NCI-H345 treated with DMSO at 0.1 percent for 48 hours (cell line): Measurements from ENCODE around the gene SIN3B.
"Not testable (repeated sequence)": the region's sequence is repeated elsewhere in the genome, so short reads cannot be mapped to it uniquely, and the experiment has no call there.

ENCODE experiments used
- DNase-seq: peaks from one replicate; lab custom pipeline; 2025; ENCODE audit not compliant: unreplicated experiment; lab: John Stamatoyannopoulos, UW

SIN3B gene, protein sequence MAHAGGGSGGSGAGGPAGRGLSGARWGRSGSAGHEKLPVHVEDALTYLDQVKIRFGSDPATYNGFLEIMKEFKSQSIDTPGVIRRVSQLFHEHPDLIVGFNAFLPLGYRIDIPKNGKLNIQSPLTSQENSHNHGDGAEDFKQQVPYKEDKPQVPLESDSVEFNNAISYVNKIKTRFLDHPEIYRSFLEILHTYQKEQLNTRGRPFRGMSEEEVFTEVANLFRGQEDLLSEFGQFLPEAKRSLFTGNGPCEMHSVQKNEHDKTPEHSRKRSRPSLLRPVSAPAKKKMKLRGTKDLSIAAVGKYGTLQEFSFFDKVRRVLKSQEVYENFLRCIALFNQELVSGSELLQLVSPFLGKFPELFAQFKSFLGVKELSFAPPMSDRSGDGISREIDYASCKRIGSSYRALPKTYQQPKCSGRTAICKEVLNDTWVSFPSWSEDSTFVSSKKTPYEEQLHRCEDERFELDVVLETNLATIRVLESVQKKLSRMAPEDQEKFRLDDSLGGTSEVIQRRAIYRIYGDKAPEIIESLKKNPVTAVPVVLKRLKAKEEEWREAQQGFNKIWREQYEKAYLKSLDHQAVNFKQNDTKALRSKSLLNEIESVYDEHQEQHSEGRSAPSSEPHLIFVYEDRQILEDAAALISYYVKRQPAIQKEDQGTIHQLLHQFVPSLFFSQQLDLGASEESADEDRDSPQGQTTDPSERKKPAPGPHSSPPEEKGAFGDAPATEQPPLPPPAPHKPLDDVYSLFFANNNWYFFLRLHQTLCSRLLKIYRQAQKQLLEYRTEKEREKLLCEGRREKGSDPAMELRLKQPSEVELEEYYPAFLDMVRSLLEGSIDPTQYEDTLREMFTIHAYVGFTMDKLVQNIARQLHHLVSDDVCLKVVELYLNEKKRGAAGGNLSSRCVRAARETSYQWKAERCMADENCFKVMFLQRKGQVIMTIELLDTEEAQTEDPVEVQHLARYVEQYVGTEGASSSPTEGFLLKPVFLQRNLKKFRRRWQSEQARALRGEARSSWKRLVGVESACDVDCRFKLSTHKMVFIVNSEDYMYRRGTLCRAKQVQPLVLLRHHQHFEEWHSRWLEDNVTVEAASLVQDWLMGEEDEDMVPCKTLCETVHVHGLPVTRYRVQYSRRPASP

DNA sequence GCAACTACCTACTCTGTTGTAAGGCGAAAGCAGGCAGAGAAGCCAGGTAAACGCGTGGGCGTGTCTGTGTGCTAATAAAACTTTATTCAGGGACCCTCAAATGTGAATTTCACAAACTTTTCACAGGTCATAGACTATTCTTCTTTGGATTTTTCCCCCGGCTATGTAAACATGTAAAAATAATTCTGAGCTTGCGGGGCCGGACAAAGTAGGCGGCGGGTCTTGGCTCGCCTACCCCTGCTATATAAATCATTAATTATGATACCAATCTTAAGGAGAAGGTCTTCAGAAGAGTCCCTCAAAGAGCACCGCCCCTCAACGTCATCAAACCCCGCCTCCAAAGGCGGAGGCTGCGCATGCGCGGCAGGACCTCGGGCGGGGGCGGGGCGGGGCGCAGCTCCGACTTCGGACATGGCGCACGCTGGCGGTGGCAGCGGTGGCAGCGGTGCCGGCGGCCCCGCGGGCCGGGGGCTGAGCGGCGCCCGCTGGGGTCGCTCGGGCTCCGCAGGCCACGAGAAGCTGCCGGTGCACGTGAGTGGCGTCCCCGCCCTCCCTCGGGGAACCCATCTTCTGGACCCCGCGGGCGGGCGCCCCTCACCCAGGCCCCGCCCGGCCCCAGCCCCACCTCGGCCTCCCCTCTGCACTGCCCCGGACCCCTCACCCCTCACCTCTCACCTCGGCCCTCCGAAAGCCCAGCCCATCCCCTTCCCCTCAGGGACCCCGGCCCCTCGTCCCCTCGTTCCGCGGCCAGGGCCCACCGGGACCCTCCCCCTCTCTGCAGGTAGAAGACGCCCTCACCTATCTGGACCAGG is at the start of gene SIN3B:
TSS of gene SIN3B (plus strand) at position 389 of the 812 bp plus-strand sequence. CDS start at position 412, 23 bp downstream.
- DNase-seq, result peak; percentile 50

- DNase-seq, result no peak
These were observed 49.5 kb upstream of the SIN3B start for GRCh38 chr19:16779539-16780163.

GRCh38 chr19:16782719-16783118 is 46.5 kb upstream of the SIN3B start:
- no peak for DNase-seq

DNA sequence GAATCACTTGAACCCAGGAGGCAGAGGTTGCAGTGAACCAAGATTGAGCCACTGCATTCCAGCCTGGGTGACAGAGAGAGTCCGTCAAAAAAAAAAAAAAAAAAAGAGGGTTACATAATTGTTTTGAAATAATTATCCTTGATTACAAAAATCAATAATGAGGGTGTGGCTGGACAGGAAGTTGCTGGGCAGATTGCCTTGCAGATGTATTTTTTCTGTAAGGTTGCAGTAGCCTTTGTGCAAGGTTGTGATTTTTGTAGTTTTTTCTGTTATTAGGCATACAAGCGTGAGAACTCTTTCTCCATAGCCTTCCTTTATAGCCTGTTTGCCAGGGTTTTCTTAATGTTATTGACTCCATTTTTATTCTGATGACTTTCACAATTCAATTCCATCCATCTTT is 40.7 kb upstream of the SIN3B start:
- no peak for DNase-seq

DNA sequence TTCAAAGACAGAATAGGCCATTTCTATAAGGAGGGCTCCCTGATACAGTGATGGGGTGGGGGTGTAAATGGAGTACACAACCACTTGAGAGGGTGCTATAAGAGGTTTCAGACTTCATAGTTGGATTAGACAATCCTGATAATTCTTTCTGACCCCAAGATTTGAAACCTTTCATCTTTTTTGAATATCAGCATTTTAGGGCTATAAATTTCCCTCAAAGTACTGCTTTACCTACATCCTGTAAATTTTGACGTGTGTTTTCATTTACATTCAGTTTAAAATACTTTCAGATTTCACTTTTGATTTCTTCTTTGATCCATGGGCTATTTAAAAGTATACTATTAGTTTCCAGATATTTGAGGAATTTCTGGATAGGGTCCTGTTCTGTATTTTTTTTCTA is 40.0 kb upstream of the SIN3B start:
- no peak for DNase-seq

GRCh38 chr19:16790051-16790450 is 39.1 kb upstream of the SIN3B start:
- no peak for DNase-seq

DNA sequence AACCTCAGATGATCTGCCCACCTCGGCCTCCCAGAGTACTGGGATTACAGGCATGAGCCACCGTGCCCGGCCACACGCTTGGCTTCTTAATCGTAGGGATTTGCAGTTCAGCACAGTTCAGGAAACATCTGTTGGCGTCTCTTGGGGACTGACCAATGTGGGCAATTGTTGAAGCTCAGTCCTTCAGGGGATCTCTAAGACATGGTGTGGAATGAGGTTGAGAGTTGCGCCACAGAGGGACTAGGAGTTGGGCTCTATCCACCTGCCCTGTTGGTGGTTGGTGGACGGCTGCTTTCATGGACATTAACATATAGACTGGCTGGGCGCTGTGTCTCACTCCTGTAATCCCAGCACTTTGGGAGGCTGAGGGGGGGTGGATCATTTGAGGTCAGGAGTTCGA is 37.3 kb upstream of the SIN3B start:
- DNase-seq, result no peak

DNA sequence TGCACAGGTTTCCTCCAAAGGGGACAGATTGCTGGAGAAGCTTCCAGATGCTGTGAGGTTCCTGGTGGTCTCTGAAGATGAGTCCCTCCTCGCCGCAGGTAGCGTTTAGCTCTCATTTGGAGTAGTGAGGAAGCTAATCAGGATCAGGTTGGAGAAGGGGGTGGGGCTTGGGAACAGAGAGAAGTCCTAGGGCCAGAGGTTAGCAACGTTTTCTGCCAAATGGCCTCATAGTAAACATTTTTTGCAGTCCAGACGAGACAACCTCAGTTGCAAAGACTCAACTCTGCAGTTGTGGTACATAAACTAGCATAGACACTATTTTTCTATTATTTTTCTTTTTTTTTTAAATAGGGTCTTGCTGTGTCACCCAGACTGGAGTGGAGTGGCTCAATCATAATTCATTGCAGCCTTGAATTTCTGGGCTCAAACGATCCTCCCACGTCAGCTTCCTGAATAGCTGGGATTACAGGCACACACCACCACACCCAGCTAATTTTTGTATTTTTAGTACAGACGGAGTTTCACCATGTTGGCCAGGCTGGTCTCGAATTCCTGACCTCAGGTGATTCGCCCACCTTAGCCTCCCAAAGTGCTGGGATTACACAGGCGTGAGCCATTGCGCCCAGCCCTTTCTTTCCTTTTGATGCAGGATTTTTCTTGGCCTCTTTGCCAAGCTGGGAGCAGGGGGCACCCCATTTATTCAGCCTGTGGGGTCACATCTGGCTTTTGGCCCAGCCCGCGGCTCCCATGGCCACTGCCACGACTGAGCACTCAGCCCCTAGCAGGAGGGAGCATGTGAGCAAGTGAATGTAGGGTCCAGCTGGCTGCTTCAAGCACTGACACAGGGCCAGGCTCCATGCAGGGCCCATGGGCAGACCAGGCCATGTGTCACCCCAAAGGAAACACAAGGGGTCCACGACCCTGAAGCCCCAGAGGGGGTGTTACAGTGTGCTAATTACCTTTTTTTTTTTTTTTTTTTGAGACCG is 34.4 kb upstream of the SIN3B start:
- no peak for DNase-seq

GRCh38 chr19:16795731-16796130 is 33.5 kb upstream of the SIN3B start:
- no peak for DNase-seq

GRCh38 chr19:16797876-16798275 is 31.3 kb upstream of the SIN3B start:
- DNase-seq, result no peak

DNA sequence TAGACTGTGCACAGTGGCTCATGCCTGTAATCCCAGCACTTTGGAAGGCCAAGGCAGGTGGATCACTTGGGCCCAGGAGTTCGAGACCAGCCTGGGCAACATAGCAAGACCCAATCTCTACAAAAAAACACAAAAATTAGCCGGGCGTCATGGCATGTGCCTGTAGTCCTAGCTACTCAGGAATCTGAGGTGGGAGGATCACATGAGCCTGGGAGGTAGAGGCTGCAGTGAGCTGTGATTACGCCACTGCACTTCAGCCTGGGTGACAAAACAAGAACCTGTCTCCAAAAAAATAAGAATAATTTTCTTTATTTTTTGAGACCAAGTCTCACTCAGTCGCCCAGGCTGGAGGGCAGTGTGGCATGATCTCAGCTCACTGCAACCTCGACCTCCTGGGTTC is 30.9 kb upstream of the SIN3B start:
- DNase-seq, result not testable (repeated sequence)

DNA sequence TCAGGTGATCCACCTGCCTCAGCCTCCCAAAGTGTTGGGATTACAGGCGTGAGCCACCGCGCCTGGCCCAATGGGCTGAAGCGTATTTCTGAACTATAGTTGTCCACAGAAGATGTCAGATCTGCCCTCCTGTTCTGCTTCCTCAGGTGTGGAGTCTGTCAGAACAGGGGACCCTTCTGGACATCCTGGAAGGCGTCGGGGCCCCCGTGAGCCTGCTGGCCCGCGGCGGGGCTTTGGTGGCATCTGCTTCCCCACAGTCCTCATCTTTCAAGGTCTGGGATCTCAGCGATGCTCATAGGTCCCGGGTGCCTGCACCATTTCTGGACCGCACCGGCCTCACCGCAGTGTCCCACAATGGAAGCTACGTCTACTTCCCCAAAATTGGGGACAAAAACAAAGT is 29.5 kb upstream of the SIN3B start:
- no peak for DNase-seq

- no peak for DNase-seq
These were observed 27.6 kb upstream of the SIN3B start for GRCh38 chr19:16801600-16802013.

- DNase-seq, result no peak
These were observed 25.0 kb upstream of the SIN3B start for GRCh38 chr19:16804176-16804575.

DNA sequence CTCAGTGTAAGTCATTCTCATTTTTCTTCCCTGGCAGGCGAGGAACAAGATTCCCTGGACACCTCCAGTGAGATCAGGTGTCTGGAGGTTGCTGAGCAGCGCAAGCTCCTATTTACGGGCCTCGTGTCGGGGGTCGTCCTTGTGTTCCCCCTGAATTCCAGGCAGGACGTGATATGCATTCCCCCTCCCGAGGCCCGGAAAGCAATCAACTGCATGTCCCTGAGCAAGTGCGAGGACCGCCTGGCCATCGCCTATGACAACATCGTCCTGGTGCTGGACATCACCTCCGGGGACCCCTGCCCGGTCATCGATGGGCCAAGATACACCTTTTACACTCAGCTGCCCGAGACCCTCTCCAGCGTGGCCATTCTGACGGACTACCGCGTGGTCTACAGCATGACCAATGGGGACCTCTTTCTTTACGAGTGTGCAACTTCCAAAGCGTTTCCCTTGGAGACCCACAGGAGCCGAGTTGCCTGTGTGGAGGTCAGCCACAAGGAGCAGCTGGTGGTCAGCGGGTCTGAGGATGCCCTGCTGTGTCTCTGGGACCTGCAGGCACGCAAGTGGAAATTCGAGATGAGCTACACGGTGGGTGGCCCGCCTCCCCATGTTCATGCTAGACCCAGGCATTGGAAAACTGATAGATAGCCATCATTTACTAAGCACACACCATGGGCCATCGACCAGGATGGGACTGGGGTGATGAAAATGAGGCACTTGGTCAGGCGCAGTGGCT is 21.5 kb upstream of the SIN3B start:
- no peak for DNase-seq

DNA sequence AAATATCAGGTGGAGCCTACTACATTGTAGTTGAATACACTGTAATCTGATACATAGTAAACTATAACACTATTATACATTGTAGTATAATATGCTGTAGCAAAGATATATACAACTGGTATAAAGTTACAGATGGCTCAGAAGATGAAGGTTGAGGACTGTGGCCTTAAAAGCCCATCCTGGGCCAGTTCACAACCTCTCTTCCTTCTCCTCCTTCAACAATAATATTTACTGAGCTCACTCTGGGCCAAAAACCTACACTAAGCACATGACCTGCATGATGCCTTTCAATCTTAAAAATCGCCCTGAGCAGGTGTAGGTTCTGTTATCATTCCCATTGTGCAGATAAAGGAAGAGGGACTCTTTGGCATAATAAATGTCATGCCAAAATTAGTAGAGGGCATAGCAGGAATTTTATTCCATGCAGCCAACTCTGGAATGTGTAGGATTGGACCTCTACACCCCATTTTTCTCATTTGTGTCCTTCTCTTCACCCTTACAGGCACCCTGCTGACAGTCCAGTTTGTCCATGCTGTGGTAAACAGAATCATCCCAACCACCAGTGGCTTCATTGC is 14.6 kb upstream of the SIN3B start:
- DNase-seq, result no peak

DNA sequence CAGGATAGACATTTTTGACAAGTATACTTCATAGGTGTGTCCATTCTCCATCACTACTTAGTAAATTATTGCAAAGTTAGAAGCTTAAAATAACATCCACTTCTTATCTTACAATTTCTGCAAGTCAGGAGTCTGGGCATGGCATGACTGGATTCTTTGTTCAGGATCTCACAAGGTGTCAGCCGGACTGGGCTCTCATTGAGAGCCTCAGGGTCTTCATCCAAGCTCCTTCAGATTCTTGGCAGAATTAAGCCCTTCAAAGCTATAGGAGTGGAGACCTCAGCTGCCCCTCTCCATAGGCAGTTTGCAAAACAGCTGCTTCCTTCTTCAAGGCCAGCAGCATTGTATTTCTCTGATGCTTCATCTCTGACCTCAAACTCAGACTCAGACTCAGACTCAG is 9.1 kb upstream of the SIN3B start:
- no peak for DNase-seq

GRCh38 chr19:16821081-16821480 is 8.1 kb upstream of the SIN3B start:
- no peak for DNase-seq
